HG03565 (cell line): Measurements from ENCODE around the gene ZNF786.
"Not testable (repeated sequence)": the region's sequence is repeated elsewhere in the genome, so short reads cannot be mapped to it uniquely, and the experiment has no call there.

ENCODE experiments used
- ATAC-seq: cut with Tn5 transposase; IDR thresholded peaks from one replicate; pipeline ENCODE4 v1.9.1; 2021; ENCODE audit warnings: mild to moderate bottlenecking, moderate library complexity; ENCODE audit not compliant: unreplicated experiment

ZNF786 gene

DNA sequence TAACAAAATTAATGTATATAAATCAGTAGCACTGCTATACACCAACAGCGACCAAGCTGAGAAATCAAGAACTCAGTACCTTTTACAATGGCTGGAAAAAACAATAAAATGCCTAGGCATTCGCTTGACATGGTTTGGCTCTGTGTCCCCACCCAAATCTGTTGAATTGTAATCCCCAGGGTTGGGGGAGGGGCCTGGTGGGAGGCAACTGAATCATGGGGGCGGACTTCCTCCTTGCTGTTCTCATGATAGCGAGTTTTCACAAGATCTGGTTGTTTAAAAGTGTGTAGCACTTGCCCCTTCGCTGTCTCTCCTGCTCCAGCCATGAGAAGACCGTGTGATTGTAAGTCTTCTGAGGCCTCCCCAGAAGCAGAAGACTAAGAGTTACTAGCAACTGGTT is 8.6 kb downstream of the ZNF786 start:
- no peak for ATAC-seq

- ATAC-seq = no peak
Observed at GRCh38 chr7:149077594-149077993, 12.9 kb downstream of the ZNF786 start.

DNA sequence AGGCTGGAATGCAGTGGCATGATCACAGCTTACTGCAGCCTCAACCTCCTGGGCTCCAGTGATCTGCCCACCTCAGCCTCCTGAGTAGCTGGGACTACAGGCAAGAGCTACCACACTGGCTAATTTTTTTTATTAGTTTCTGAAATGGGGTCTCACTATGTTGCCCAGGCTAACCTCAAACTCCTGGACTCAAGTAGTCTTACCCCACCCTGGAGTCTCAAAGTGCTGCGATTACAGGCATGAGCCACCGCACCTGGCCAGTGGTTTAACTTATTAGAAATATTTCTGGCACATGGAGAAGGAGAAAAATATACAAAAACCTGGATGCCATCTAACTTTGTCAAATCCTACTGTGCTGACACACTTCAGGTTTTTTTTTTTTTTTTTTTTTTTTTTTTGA is 15.2 kb downstream of the ZNF786 start:
- ATAC-seq = no peak

GRCh38 chr7:149074116-149074885 is 16.2 kb downstream of the ZNF786 start:
- ATAC-seq = no peak

DNA sequence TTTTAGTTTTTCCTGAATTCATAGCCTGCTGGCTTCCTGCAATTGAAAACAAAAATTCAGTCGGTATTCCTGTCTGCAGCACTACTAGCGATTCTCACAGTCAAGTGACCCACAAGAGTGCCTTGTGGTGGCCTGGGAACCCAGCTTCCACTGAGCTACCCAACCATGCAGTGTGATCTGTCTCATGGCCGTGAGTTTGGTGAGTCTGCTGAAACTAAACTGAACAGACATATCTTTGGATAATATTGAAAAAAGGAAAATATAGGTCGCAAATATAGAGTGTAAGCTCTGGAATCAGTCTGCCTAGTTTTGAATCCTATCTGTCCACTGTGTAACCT is 18.1 kb downstream of the ZNF786 start:
- ATAC-seq = no peak

DNA sequence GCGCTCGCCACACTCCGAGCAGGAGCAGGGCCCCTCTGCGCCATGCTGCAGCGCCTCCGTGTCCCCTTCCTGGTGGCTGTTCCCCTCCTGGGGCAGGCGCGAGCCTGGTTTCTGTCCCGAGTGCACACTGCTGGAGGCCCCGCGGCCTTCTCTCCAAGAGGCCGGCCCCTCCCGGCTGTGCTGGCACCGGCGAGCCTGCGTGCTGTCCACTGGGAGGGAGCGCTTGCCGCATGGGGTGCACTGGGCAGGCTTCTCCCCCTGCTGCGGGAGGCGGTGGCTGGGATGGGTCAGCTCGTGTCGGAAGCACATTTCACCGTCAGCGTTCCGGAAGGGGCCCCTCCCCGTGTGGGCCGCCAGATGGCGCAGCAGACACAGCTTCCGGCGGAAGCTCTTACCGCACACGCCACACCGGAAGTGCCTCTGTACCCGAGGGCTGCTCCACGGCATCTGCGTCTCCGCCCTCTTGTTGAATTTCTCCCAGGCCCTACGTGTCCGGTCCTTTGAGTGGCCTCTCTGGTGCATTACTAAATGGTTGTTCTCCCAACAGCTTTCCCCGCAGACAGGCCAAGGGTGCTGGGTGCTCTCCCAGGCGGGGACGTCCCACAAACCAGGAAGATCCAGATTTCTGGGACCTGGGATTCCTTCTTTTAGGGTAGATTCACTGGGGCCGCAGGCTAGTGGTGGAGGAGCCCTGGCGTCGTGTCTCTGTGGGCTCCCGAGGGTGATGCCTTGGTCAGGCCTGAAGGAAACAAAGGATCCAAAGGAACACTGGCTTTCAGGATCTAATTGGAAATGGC is 18.7 kb downstream of the ZNF786 start:
- no peak for ATAC-seq

DNA sequence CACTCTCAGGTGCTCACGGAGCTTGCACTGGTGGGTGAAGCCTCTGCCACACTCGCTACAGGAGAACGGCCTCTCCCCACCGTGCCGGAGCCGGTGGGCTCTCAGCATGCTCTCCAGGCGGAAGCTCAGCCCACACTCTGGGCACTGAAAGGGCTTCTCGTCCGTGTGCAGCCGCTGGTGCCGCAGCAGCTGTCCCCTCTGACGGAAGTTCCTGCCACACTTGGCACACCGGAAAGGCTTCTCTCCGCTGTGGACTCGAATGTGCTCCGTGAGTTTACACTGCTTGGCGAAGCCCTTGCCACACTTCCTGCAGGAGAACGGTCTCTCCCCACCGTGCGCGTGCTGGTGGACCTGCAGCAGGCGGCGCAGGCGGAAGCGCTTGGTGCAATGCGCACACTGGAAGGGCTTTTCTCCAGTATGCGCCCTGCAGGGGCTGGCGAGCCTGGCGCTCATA is 19.3 kb downstream of the ZNF786 start:
- ATAC-seq = no peak

- ATAC-seq = no peak
Observed at GRCh38 chr7:149070372-149071125, 20.0 kb downstream of the ZNF786 start.

DNA sequence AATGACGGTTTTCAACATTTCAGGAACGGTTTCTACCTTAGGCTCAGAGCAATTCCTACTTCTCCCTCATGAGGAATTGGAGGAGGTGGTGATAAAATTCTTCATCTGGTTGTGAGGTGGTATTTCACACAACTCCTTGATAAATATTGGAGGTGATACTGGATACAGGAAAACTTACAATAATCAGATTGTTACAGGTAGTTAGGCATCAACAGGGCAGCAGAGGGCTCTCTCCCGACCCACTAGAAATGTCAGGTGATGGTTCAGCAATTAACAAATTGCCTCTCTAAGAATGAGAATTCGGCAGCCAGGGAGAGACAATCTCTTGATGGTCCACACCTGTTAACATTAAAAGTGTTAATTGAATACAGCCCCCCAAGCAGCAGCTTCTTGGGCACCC is 22.6 kb downstream of the ZNF786 start:
- ATAC-seq = no peak

GRCh38 chr7:149063476-149063875 is 27.0 kb downstream of the ZNF786 start:
- no peak for ATAC-seq

GRCh38 chr7:149062217-149062899 is 28.2 kb downstream of the ZNF786 start:
- not testable (repeated sequence) for ATAC-seq

DNA sequence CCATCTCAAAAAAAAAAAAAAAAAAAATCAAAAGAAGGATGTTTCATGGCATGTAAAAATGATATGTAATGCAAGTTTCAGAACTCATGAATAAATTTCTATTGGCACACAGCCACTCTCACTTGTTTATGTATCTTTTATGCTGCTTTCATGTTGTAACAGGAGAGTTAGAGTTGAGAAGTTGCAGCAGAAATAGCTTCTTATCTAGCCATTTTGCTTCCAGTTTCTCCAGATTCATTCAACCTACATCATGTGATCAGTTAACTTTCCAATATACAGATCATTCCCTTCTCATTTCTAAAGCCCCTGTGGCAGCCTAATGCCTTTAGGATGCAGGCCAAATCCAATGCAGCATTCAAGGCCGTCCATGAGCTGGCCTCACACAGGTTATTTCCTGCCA is 30.4 kb downstream of the ZNF786 start:
- ATAC-seq = no peak

- no peak for ATAC-seq
Observed at GRCh38 chr7:149053885-149054284, 36.6 kb downstream of the ZNF786 start.

DNA sequence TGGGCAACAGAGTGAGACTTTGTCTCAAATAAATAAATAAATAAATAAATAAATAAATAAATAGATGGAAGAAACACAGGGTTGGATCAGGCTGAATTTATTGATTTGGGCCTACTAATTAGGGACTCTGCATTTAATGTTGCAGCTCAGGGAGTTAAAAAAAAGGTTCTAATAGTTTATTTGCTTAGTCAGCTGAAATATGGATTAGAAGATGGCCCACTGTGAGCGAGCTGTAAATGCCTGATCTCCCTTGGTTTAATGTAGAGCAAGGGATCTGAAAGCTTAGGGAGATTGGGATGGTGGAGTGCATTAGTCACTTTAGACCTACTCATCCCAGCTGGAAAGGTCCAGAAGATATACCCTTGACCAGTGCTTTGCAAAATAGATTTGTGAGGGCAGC is 37.1 kb downstream of the ZNF786 start:
- ATAC-seq = no peak

DNA sequence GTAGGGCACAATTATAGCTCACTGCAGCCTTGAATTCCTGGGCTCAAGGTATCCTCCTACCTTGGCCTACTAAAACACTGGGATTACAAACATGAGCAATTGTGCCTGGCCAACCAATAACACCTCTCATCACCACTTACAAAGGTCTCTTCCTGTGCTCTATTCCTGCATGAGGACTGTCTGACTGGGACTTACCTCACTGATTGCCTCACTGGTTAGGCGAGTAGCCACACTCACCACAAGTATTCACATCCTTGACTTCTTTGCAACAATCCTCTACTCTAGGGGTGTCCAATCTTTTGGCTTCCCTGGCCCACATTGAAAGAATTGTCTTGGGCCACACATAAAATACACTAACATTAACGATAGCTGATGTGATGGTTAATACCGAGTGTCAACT is 39.6 kb downstream of the ZNF786 start:
- no peak for ATAC-seq

DNA sequence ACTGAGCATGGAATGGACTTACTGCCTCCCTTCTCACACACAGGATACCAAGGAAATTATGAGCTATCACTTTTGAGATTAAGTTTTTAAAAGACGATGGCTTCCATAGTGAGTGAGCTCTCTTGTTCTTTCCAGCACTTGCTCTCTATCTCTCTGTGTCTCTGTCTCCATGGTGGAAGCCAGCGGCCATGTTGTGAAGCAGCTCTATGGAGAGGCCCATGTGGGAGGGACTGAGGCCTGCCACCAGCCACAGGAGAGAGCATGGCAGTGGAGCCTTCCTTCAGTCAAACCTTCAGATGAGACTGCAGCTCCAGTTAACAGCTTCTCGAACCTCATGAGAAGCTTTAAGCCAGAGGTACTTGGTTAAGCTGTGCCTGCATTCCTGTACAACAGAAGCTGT is 41.7 kb downstream of the ZNF786 start:
- no peak for ATAC-seq

DNA sequence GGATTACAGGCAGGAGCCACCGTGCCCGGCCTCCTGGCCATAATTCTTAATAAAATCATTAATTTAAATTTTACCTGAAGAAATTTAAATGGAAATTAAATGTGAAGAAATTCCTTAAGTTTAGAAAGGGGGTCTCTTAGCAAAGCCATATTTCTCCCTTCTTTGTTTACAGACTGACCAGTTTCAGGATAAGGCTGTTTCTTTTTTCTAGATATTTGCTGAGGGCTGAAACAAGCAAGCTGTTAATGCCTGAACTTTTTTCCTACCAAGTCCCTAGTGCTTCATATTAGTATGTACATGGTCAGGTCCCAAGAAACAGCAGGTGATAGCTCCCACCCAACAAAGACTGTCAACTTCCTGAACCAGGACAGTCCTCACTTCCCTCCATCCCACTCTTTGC is 44.1 kb downstream of the ZNF786 start:
- ATAC-seq = no peak

GRCh38 chr7:149043936-149044335 is 46.6 kb downstream of the ZNF786 start:
- no peak for ATAC-seq

DNA sequence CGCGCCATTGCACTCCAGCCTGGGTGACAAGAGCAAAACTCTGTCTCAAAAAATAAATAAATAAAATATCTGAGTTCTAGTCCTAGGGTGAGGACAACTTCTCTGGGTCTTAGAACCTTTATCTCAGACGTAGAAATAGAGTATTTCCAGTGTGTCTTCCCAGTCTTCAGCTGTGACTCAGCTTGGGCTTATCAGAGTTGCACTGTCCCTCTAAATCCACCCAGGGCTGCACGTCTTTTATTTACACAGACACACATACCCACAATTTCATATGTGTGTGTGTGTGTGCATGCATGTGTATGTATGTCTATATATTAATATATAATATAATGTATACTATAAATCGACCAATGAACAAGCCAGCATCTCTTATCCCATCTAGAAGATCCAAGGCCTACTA is 49.2 kb downstream of the ZNF786 start:
- ATAC-seq = no peak

GRCh38 chr7:149038641-149039040 is 51.9 kb downstream of the ZNF786 start:
- not testable (repeated sequence) for ATAC-seq

- no peak for ATAC-seq
Observed at GRCh38 chr7:149036676-149037075, 53.8 kb downstream of the ZNF786 start.
